ENCODE results near the gene NCBP3.

NCBP3 gene

DNA sequence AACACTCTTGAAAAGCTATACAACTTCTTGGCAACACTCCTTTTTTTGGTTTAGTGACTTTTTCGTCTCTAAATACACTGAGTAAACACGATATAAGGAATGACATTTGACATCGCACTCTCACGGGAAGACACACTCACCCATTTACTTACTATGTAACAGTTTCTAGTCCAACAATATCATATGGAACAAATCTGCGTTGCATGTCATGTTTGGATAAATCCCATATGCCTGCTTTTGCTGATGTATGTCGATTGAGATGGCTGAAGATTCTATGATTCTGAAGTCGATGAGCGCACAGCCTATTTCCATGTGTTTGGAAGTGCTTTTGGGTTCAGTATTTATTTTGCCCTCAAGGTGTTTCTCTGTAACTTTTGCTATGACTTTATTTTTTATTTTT, 63.3 kb downstream of the NCBP3 start:
- DNase-seq, result no peak

GRCh38 chr17:3780986-3781385, 65.1 kb downstream of the NCBP3 start:
- no peak for DNase-seq

DNA sequence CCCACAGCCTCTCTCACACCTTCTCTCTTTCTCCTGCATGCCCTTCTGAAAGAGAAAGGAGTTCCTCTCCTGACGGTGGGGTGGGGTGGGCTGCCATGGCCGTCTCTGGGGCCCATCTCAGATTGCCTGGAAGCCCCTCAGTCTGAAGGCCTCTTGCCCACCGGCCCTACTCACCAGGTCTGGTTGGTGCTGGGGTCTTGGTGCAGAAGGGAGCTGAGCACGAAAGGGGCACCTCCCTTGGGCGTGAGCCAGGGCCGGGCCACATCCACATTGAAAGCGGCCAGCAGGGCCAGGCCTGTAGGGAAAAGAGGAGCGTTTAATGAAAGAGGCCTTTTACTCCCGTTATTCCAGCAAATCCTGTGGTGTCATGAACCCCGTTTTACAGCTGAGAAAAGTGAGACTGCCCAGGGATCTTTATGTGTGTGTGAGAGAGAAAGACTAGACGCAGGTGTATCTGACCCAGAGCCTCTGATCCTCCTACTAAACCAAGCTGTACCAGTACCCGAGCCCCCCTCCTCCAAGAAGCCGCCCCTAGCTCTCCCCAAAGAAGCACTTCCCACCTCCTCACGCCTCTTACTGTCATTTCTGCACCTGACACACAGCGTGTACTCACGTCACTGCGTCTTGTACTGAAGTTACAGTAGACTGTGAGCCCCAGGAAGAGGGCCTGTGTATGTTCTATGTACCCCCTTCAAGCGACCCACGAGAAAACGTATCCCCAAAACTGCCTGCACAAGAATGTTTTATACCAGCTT, 68.5 kb downstream of the NCBP3 start:
- no peak for DNase-seq

DNA sequence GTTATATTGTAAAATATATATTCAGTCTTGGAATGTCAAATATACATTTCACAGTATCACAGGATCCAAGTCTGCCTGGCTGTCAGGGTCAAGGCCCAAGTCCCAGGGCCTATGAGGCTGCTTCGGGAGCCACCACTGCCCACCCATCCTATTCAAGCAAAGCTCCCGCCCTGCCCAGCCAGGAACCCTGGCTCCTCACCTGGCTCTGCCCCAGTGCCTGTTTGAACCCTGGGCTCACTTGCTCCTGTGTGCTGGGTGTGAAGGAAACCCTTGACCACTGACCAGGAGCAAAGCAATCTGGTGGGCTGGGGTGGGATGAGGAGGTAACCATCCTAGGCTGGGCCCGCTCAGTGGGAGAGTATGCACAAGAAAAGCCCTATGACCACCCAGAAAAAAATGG, 72.1 kb downstream of the NCBP3 start:
- no peak for DNase-seq

- no peak for DNase-seq
Observed at GRCh38 chr17:3773511-3773910, 72.5 kb downstream of the NCBP3 start.

- no peak for DNase-seq
Observed at GRCh38 chr17:3772764-3773163, 73.3 kb downstream of the NCBP3 start.

- DNase-seq, result no peak
Observed at GRCh38 chr17:3771140-3771539, 74.9 kb downstream of the NCBP3 start.

GRCh38 chr17:3770466-3770865, 75.6 kb downstream of the NCBP3 start:
- no peak for DNase-seq

DNA sequence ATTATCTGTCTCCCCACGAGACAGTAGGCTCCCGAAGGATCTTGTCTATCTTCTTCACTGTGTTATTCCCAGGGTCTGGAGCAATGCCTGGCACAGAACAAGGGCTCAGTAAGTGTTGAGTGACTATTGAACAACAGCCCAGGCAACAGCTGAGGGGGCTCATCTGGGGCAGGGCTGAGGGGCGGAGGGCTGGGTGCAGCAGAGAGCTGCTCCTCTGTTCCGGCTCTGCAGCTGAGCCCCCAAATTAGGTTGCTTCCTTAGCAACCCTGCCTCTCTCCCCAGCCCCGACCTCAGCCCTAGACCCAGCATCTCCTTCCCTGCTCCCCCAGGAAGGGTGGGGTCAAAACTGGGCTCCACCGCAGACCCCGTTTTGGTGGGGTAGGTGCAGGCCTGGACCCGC, 77.3 kb downstream of the NCBP3 start:
- no peak for DNase-seq

GRCh38 chr17:3768341-3768740, 77.7 kb downstream of the NCBP3 start:
- no peak for DNase-seq

- DNase-seq, result no peak
Observed at GRCh38 chr17:3766779-3767178, 79.3 kb downstream of the NCBP3 start.

GRCh38 chr17:3765981-3766380, 80.1 kb downstream of the NCBP3 start:
- no peak for DNase-seq

- no peak for DNase-seq
Observed at GRCh38 chr17:3763777-3764170, 82.3 kb downstream of the NCBP3 start.

GRCh38 chr17:3762922-3763776, 82.9 kb downstream of the NCBP3 start:
- DNase-seq, result no peak

DNA sequence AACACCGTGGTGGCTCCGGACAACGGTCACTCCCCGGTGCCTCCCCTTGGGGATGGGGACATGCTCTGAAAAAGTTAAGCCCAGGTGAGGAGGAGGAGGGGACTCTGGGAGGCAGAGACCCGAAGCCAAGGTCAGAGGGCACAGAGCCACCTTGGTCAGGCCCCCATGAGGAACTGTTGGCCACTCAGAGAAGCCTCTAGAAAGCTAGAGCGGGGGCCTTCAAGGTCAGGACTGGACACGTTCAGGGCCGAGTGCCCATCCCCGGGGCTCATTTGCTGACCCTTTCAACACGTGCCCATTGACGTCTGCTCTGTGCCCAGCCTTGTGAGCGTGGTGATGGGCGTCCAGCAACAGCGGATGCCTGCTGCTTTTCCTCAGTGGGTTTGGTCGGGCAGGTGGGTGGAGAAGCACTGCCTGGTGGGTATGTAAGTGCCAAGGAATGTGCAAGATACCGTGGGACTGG, 84.1 kb downstream of the NCBP3 start:
- no peak for DNase-seq

GRCh38 chr17:3761036-3761917, 84.8 kb downstream of the NCBP3 start:
- DNase-seq, result no peak

DNA sequence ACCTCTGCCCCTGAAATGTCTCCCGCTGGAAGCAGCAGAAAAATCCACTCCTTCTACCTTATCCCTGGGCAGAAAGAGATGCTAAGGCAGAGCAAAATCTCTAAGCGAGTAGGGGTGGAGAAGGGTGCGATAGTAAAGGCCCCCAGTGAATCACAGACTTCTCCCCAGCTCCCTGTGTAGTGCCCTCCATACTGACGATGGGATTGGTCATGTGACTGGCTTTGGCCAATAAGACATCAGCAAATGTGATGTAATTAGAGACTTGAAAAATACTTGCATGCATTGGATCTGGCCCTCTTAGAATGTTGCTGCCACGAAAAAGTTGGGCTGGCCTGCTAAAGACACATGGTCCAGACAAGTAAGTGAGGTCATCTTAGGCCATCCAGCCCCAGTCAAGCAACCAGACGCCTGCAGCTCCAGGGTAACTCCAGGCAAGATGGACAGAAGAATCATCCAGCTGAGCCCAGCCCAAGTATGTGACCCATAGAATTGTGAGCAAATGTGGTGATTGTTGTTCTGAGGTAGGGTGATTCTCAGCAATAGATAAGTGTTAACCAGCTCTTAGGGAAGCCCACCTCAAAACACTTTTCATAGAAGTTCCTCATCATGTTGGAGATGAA, 86.3 kb downstream of the NCBP3 start:
- DNase-seq, result no peak

GRCh38 chr17:3755335-3756030, 90.6 kb downstream of the NCBP3 start:
- no peak for DNase-seq

DNA sequence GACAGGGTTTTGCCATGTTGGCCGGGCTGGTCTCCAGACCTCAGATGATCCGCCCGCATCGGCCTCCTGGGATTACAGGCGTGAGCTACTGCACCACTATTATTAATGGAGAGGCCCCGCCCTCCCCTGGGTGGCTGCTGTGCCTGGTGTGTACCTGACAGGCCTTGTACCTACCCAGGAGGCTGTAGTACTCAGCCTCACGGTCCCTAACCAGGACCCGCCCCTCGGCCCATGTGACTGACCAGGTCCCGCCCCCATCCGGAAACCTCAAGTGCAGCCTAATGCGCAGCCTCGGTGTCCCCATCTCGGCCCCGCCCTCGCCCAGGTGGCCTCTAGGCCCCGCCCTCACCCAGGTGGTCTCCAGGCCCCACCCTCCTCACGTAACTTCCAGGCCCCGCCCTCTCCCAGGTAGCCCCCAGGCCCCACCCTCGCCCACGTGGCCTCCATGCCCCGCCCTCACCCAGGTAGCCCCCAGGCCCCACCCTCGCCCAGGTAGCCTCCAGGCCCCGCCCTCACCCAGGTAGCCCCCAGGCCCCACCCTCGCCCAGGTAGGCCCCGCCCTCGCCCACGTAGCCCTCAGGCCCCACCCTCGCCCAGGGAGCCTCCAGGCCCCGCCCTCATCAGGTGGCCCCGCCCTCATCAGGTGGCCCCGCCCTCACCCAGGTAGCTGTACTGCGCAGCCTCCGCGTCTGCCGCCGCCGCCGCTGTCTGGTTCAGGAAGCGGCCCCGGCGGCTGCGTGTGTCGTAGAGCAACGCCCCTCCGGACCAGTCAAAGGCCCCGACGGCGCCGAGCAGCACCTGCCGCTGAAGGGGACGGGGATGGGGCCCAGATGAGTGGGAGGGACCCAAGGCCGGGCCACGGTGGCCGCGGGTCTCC, 91.3 kb downstream of the NCBP3 start:
- DNase-seq, result no peak

- DNase-seq, result no peak
Observed at GRCh38 chr17:3754066-3754457, 92.0 kb downstream of the NCBP3 start.

DNA sequence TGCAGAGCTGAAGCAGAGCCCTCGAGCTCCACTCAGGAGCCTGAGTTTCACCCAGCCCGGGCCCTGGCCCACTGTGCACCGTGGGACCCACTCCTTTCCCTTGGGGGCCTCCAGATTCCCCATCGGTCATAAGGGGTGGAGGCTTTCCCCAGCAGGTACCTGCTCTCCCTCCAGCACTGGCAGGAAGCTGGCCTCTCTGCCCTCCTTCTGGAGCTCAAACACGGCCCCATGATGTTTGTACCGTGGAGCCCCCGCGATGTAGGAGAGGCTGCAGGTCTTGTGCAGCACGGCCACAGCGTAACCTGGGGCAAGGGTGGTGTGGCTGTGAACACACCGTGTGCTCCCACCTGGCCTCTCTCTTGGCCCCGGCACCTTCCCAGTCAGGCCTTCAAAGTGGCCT, 92.4 kb downstream of the NCBP3 start:
- no peak for DNase-seq

Data from SHP77 (cell line).